Dendritic cell treated with granulocyte-macrophage colony-stimulating factor and Interleukin-4, amounts not matched to agents 40 ng/mL and 50 ng/mL, for 4 days (primary cell): ENCODE data around the gene PHC2.

Experiments used
- H3K27ac Mint-ChIP-seq: one replicate; pipeline ENCODE4 v1.8.0; 2022; ENCODE audit warnings: mild to moderate bottlenecking, mixed read lengths
- H3K27me3 Mint-ChIP-seq: one replicate; pipeline ENCODE4 v1.8.0; 2022; ENCODE audit warnings: mild to moderate bottlenecking, mixed read lengths
- H3K36me3 Mint-ChIP-seq: one replicate; pipeline ENCODE4 v1.8.0; 2022; ENCODE audit warnings: low read depth, mixed read lengths
- H3K4me1 Mint-ChIP-seq: one replicate; pipeline ENCODE4 v1.8.0; 2022; ENCODE audit warnings: low read depth, mixed read lengths
- H3K4me3 Mint-ChIP-seq: one replicate; pipeline ENCODE4 v1.8.0; 2022; ENCODE audit warnings: mild to moderate bottlenecking, moderate library complexity, mixed read lengths
- H3K9me3 Mint-ChIP-seq: one replicate; pipeline ENCODE4 v1.8.0; 2022; ENCODE audit warnings: mixed read lengths
- intact Hi-C: fragments of 100-400 bp; cut with micrococcal nuclease; formaldehyde crosslinking; loops from one replicate; pipeline ENCODE4 v1.15.0; 2022

PHC2 gene

GRCh38 chr1:33359931-33360330 is 71.0 kb downstream of the PHC2 start:
- no peak overlapping the region for H3K27ac Mint-ChIP-seq
- H3K9me3 Mint-ChIP-seq = no peaks in the 10 kb centered on the region
- intact Hi-C loops = no loop called here
- no peaks in the 10 kb centered on the region for H3K27me3 Mint-ChIP-seq
- H3K4me3 Mint-ChIP-seq = no peak overlapping the region
- peaks cover 17% of the 10 kb centered on the region for H3K4me1 Mint-ChIP-seq
- peaks cover 35% of the 10 kb centered on the region for H3K36me3 Mint-ChIP-seq

- Mint-ChIP-seq H3K4me3 (no peak overlapping the region), H3K27ac (no peak overlapping the region), H3K27me3 (no peaks in the 10 kb centered on the region), H3K9me3 (no peaks in the 10 kb centered on the region), H3K36me3 (peaks cover 36% of the 10 kb centered on the region), H3K4me1 (peaks cover 17% of the 10 kb centered on the region)
- intact Hi-C loops = no loop called here
Observed at GRCh38 chr1:33358795-33359503, 71.9 kb downstream of the PHC2 start.

GRCh38 chr1:33358114-33358794 is 72.6 kb downstream of the PHC2 start:
- peaks cover 17% of the 10 kb centered on the region for H3K4me1 Mint-ChIP-seq
- no peaks in the 10 kb centered on the region for H3K27me3 Mint-ChIP-seq
- peaks cover 42% of the 10 kb centered on the region for H3K36me3 Mint-ChIP-seq
- H3K27ac Mint-ChIP-seq = no peak overlapping the region
- H3K9me3 Mint-ChIP-seq = no peaks in the 10 kb centered on the region
- H3K4me3 Mint-ChIP-seq = no peak overlapping the region
- intact Hi-C loops = no loop called here

- H3K27ac Mint-ChIP-seq = no peak overlapping the region
- no peaks in the 10 kb centered on the region for H3K9me3 Mint-ChIP-seq
- H3K36me3 Mint-ChIP-seq = peaks cover 39% of the 10 kb centered on the region
- no peaks in the 10 kb centered on the region for H3K27me3 Mint-ChIP-seq
- no peak overlapping the region for H3K4me3 Mint-ChIP-seq
- H3K4me1 Mint-ChIP-seq = peaks cover 14% of the 10 kb centered on the region
- intact Hi-C loops = no loop called here
Observed at GRCh38 chr1:33357099-33357498, 73.8 kb downstream of the PHC2 start.

GRCh38 chr1:33354707-33355316 is 76.1 kb downstream of the PHC2 start:
- Mint-ChIP-seq H3K27me3 (no peaks in the 10 kb centered on the region), H3K9me3 (no peaks in the 10 kb centered on the region), H3K36me3 (peaks cover 31% of the 10 kb centered on the region), H3K27ac (no peak overlapping the region), H3K4me1 (peaks cover 12% of the 10 kb centered on the region), H3K4me3 (no peak overlapping the region)
- intact Hi-C loops = no loop called here

GRCh38 chr1:33353531-33353930 is 77.4 kb downstream of the PHC2 start:
- intact Hi-C loops = no loop called here
- Mint-ChIP-seq H3K4me1 (peaks cover 16% of the 10 kb centered on the region), H3K36me3 (peaks cover 38% of the 10 kb centered on the region), H3K4me3 (no peak overlapping the region), H3K27me3 (no peaks in the 10 kb centered on the region), H3K9me3 (no peaks in the 10 kb centered on the region), H3K27ac (no peak overlapping the region)

GRCh38 chr1:33351281-33351660 is 79.6 kb downstream of the PHC2 start:
- Mint-ChIP-seq H3K4me3 (no peak overlapping the region), H3K36me3 (peaks cover 42% of the 10 kb centered on the region), H3K4me1 (peaks cover 37% of the 10 kb centered on the region), H3K27me3 (no peaks in the 10 kb centered on the region), H3K27ac (no peak overlapping the region), H3K9me3 (no peaks in the 10 kb centered on the region)
- intact Hi-C loops = no loop called here

GRCh38 chr1:33350611-33351280 is 80.1 kb downstream of the PHC2 start:
- peaks cover 42% of the 10 kb centered on the region for H3K36me3 Mint-ChIP-seq
- H3K4me1 Mint-ChIP-seq = peaks cover 39% of the 10 kb centered on the region
- H3K9me3 Mint-ChIP-seq = no peaks in the 10 kb centered on the region
- peak overlapping the region; percentile 89 for H3K4me3 Mint-ChIP-seq
- peak overlapping the region; percentile 93 for H3K27ac Mint-ChIP-seq
- intact Hi-C loops = no loop called here
- H3K27me3 Mint-ChIP-seq = no peaks in the 10 kb centered on the region

- Mint-ChIP-seq H3K36me3 (peaks cover 35% of the 10 kb centered on the region), H3K27ac (peak overlapping the region; percentile 93)
Observed at GRCh38 chr1:33349778-33350610, 80.9 kb downstream of the PHC2 start.

GRCh38 chr1:33349081-33349759 is 81.7 kb downstream of the PHC2 start:
- Mint-ChIP-seq H3K4me1 (peaks cover 39% of the 10 kb centered on the region), H3K4me3 (peak overlapping the region; percentile 89), H3K9me3 (no peaks in the 10 kb centered on the region), H3K27me3 (no peaks in the 10 kb centered on the region), H3K36me3 (peaks cover 27% of the 10 kb centered on the region), H3K27ac (peak overlapping the region; percentile 87)
- intact Hi-C loops = no loop called here

More at GRCh38 chr1:33349778-33350610, 80.9 kb downstream of the PHC2 start:
- no peaks in the 10 kb centered on the region for H3K9me3 Mint-ChIP-seq
- H3K27me3 Mint-ChIP-seq = no peaks in the 10 kb centered on the region
- intact Hi-C loops = no loop called here
- H3K4me1 Mint-ChIP-seq = peaks cover 39% of the 10 kb centered on the region
- H3K4me3 Mint-ChIP-seq = peak overlapping the region; percentile 89

- H3K4me3 Mint-ChIP-seq = peak overlapping the region; percentile 89
- no peaks in the 10 kb centered on the region for H3K27me3 Mint-ChIP-seq
- peaks cover 24% of the 10 kb centered on the region for H3K36me3 Mint-ChIP-seq
- H3K27ac Mint-ChIP-seq = peak overlapping the region; percentile 87
- intact Hi-C loops = no loop called here
- no peaks in the 10 kb centered on the region for H3K9me3 Mint-ChIP-seq
- peaks cover 39% of the 10 kb centered on the region for H3K4me1 Mint-ChIP-seq
Observed at GRCh38 chr1:33348676-33349080, 82.2 kb downstream of the PHC2 start.

- Mint-ChIP-seq H3K4me3 (peak overlapping the region; percentile 89), H3K36me3 (peaks cover 22% of the 10 kb centered on the region), H3K27ac (peak overlapping the region; percentile 87), H3K27me3 (no peaks in the 10 kb centered on the region), H3K4me1 (peaks cover 39% of the 10 kb centered on the region), H3K9me3 (no peaks in the 10 kb centered on the region)
- intact Hi-C loops = no loop called here
Observed at GRCh38 chr1:33348194-33348593, 82.7 kb downstream of the PHC2 start.

GRCh38 chr1:33347650-33347992 is 83.3 kb downstream of the PHC2 start:
- Mint-ChIP-seq H3K9me3 (no peaks in the 10 kb centered on the region), H3K27me3 (no peaks in the 10 kb centered on the region), H3K36me3 (peaks cover 26% of the 10 kb centered on the region), H3K4me3 (peak overlapping the region; percentile 62), H3K4me1 (peaks cover 44% of the 10 kb centered on the region), H3K27ac (peak overlapping the region; percentile 41)
- intact Hi-C loops = no loop called here
